Spinal cord (tissue), 10 donors: ENCODE measurements around the gene WASL. TPM values are rescaled to one million over a fixed set of nuclear protein-coding genes. Genes with fewer than 3 reads are reported as not detected.

ENCODE experiments used
- DNase-seq, 6 donors: peaks; one replicate each; pipeline versions ENCODE4 v3.0.0 to v3.0.0-alpha.2; 2013 to 2015; ENCODE audit warnings: low spot score in 6 of 6, low read depth in 4 of 6
- H3K27ac ChIP-seq: one replicate; pipeline ENCODE4 v1.5.1; 2013; ENCODE audit warnings: low read depth, low read length, control low read depth
- H3K27me3 ChIP-seq: one replicate; pipeline ENCODE4 v1.6.1; 2013; ENCODE audit warnings: low read length; ENCODE audit not compliant: control insufficient read depth, insufficient read depth
- H3K36me3 ChIP-seq: one replicate; pipeline ENCODE4 v1.6.1; 2013; ENCODE audit warnings: low read length; ENCODE audit not compliant: control insufficient read depth, insufficient read depth
- H3K4me1 ChIP-seq: one replicate; pipeline ENCODE4 v1.6.1; 2013; ENCODE audit warnings: low read length; ENCODE audit not compliant: control insufficient read depth, insufficient read depth
- H3K4me3 ChIP-seq: one replicate; pipeline ENCODE4 v1.5.1; 2013; ENCODE audit warnings: low read depth, low read length, control low read depth
- H3K9me3 ChIP-seq: one replicate; pipeline ENCODE4 v1.6.1; 2013; ENCODE audit warnings: low read length; ENCODE audit not compliant: control insufficient read depth, insufficient read depth
- WGBS: methylation state at CpG from one replicate; pipeline ENCODE4 v1.1.5; 2013; ENCODE audit warnings: missing lambda C conversion rate; ENCODE audit not compliant: insufficient coverage; 5-methylcytosine and 5-hydroxymethylcytosine counted together
- polyA plus RNA-seq, 2 donors: library from polyadenylated mRNA; unstranded; fragments of 120-200 nt; gene quantifications; one replicate each; pipeline ENCODE4 v1.2.1, GENCODE V29; 2013; ENCODE audit not compliant: insufficient read length in 2 of 2
- total RNA-seq, 2 donors: library from RNA; depleted of rRNA in 1 of 2; stranded (reverse); fragments of 120-200 nt in 1 of 2; fragments of >200 nt in 1 of 2; gene quantifications; one replicate each; pipeline versions ENCODE4 v1.2.3 to v1.2.4, GENCODE V29; 2013 to 2014
- donor health status: healthy.

Gene WASL
- total and polyA plus RNA-seq, 4 donors = 14.5 to 46.8 (median 38.2) TPM

GRCh38 chr7:123751821-123752220 is 3.0 kb upstream of the WASL start:
- no peak overlapping the region for H3K4me3 ChIP-seq
- DNase-seq = peak in 1 of 6 donors; percentile 61
- H3K27me3 ChIP-seq = no peaks in the 10 kb centered on the region
- no CpG with 5 or more reads among the region's 1 CpG for WGBS
- no peaks in the 10 kb centered on the region for H3K9me3 ChIP-seq
- no peak overlapping the region for H3K27ac ChIP-seq
- no peaks in the 10 kb centered on the region for H3K4me1 ChIP-seq
- no peaks in the 10 kb centered on the region for H3K36me3 ChIP-seq

- Histone ChIP-seq H3K9me3 (no peaks in the 10 kb centered on the region), H3K27me3 (no peaks in the 10 kb centered on the region), H3K27ac (no peak overlapping the region), H3K4me3 (peak overlapping the region; percentile 95), H3K36me3 (no peaks in the 10 kb centered on the region), H3K4me1 (no peaks in the 10 kb centered on the region)
- no CpG with 5 or more reads among the region's 2 CpGs for WGBS
- no peak for DNase-seq
These were observed 1.8 kb upstream of the WASL start for GRCh38 chr7:123750389-123751230.

GRCh38 chr7:123749537-123749857 is 694 bp upstream of the WASL start:
- DNase-seq = no peak
- H3K4me3 ChIP-seq = peak overlapping the region; percentile 95
- H3K9me3 ChIP-seq = no peaks in the 10 kb centered on the region
- peak overlapping the region; percentile 99 for H3K27ac ChIP-seq
- H3K27me3 ChIP-seq = no peaks in the 10 kb centered on the region
- H3K4me1 ChIP-seq = no peaks in the 10 kb centered on the region
- 0% methylated on average over 4 of the region's 10 CpGs for WGBS
- H3K36me3 ChIP-seq = no peaks in the 10 kb centered on the region

- peak in 5 of 6 donors; percentile 17 to 59 (median 28) for DNase-seq
- H3K4me3 ChIP-seq = peak overlapping the region; percentile 95
- under 1% methylated on average over 46 of the region's 46 CpGs for WGBS
- no peaks in the 10 kb centered on the region for H3K9me3 ChIP-seq
- peak overlapping the region; percentile 99 for H3K27ac ChIP-seq
- no peaks in the 10 kb centered on the region for H3K27me3 ChIP-seq
- H3K4me1 ChIP-seq = no peaks in the 10 kb centered on the region
- H3K36me3 ChIP-seq = no peaks in the 10 kb centered on the region
These were observed 551 bp downstream of the WASL start for GRCh38 chr7:123748171-123748733.

GRCh38 chr7:123747620-123748141 is 1.1 kb downstream of the WASL start:
- WGBS = 3% methylated on average over 5 of the region's 12 CpGs
- Histone ChIP-seq H3K4me1 (no peaks in the 10 kb centered on the region), H3K4me3 (peak overlapping the region; percentile 95), H3K27ac (peak overlapping the region; percentile 99), H3K36me3 (no peaks in the 10 kb centered on the region), H3K9me3 (no peaks in the 10 kb centered on the region), H3K27me3 (no peaks in the 10 kb centered on the region)
- peak; percentile 17 to 81 (median 51) for DNase-seq

GRCh38 chr7:123746931-123747488 is 1.8 kb downstream of the WASL start:
- Histone ChIP-seq H3K9me3 (no peaks in the 10 kb centered on the region), H3K27me3 (no peaks in the 10 kb centered on the region), H3K27ac (peak overlapping the region; percentile 99), H3K36me3 (no peaks in the 10 kb centered on the region), H3K4me3 (peak overlapping the region; percentile 95), H3K4me1 (no peaks in the 10 kb centered on the region)
- WGBS = 8% methylated on average over 2 of the region's 4 CpGs
- DNase-seq = no peak

GRCh38 chr7:123746055-123746454 is 2.7 kb downstream of the WASL start:
- Histone ChIP-seq H3K27ac (no peak overlapping the region), H3K4me3 (no peak overlapping the region)
- no peak for DNase-seq

GRCh38 chr7:123745437-123745836 is 3.4 kb downstream of the WASL start:
- WGBS = no CpG with 5 or more reads among the region's 2 CpGs

More at GRCh38 chr7:123746055-123746454, 2.7 kb downstream of the WASL start:
- H3K27me3 ChIP-seq = no peaks in the 10 kb centered on the region
- H3K4me1 ChIP-seq = no peaks in the 10 kb centered on the region
- no CpG with 5 or more reads among the region's 2 CpGs for WGBS
- no peaks in the 10 kb centered on the region for H3K36me3 ChIP-seq
- no peaks in the 10 kb centered on the region for H3K9me3 ChIP-seq

GRCh38 chr7:123744416-123744815 is 4.4 kb downstream of the WASL start:
- Histone ChIP-seq H3K9me3 (no peaks in the 10 kb centered on the region), H3K36me3 (no peaks in the 10 kb centered on the region), H3K4me1 (no peaks in the 10 kb centered on the region), H3K27me3 (no peaks in the 10 kb centered on the region), H3K4me3 (no peak overlapping the region), H3K27ac (no peak overlapping the region)
- WGBS = no CpG with 5 or more reads among the region's 1 CpG
- no peak for DNase-seq

More at GRCh38 chr7:123745437-123745836, 3.4 kb downstream of the WASL start:
- Histone ChIP-seq H3K36me3 (no peaks in the 10 kb centered on the region), H3K27me3 (no peaks in the 10 kb centered on the region), H3K4me3 (no peak overlapping the region), H3K9me3 (no peaks in the 10 kb centered on the region), H3K4me1 (no peaks in the 10 kb centered on the region), H3K27ac (no peak overlapping the region)
- DNase-seq = no peak
